ENCODE results near the gene MPPED2.

- no peak for TF ChIP-seq POLR2A (IDR thresholded peaks at IDR 0.05; ENCODE audit: low read depth, low read length)
- no peak for TF ChIP-seq POLR2AphosphoS5 (IDR thresholded peaks at IDR 0.05; ENCODE audit: low read depth, low read length)
- no peak for TF ChIP-seq TAF1 (IDR thresholded peaks at IDR 0.05; ENCODE audit: borderline replicate concordance, low read depth, low read length)
Observed at GRCh38 chr11:30426781-30427180, 159.4 kb downstream of the MPPED2 start.

All from GM12892 (cell line).